Keratinocyte (primary cell): ENCODE measurements around the gene COL8A1. TPM values are rescaled to one million over a fixed set of nuclear protein-coding genes. Genes with fewer than 3 reads are reported as not detected.

Source experiments
- DNase-seq: peaks from one replicate; pipeline ENCODE4 v3.0.0-alpha.2; 2011; ENCODE audit warnings: low read depth, missing footprints, low spot score
- FAIRE-seq: peaks from 2 replicates; lab custom pipeline; 2011; peaks lifted over from hg19 to GRCh38; lab: Jason Lieb, UNC
- H2AFZ ChIP-seq: 2 replicates; pipeline ENCODE4 v1.6.0; 2012; ENCODE audit warnings: low read length, control low read depth, inconsistent platforms; ENCODE audit not compliant: control insufficient read depth
- H3K27ac ChIP-seq: 2 replicates; pipeline ENCODE4 v1.5.1; 2011; ENCODE audit warnings: low read length; ENCODE audit not compliant: control insufficient read depth, insufficient read depth
- H3K27me3 ChIP-seq: 3 replicates; pipeline ENCODE4 v1.6.0; 2011; ENCODE audit warnings: low read length; ENCODE audit not compliant: control insufficient read depth, insufficient read depth; ENCODE audit errors: extremely low read depth
- H3K36me3 ChIP-seq, 2 experiments: 2 replicates in 1 of 2; 3 replicates in 1 of 2; pipeline ENCODE4 v1.5.1; 2011; ENCODE audit warnings: low read length in 2 of 2, mild to moderate bottlenecking in 1 of 2; ENCODE audit not compliant: control insufficient read depth in 2 of 2, insufficient read depth in 2 of 2; ENCODE audit errors: extremely low read depth in 1 of 2
- H3K4me1 ChIP-seq: 3 replicates; pipeline ENCODE4 v1.5.1; 2011; ENCODE audit warnings: low read length; ENCODE audit not compliant: control insufficient read depth, insufficient read depth; ENCODE audit errors: extremely low read depth
- H3K4me2 ChIP-seq: 3 replicates; pipeline ENCODE4 v1.6.0; 2011; ENCODE audit warnings: low read depth, low read length; ENCODE audit not compliant: control insufficient read depth, insufficient read depth; ENCODE audit errors: extremely low read depth
- H3K4me3 ChIP-seq, 3 experiments: fragments of 200-600 bp in 1 of 3; sonication (generic) in 1 of 3; 2 replicates in 2 of 3; 3 replicates in 1 of 3; pipeline ENCODE4 v1.5.1; 2011 to 2016; ENCODE audit warnings: low read length in 3 of 3, mild to moderate bottlenecking in 3 of 3, control low read depth in 2 of 3, inconsistent platforms in 1 of 3, low read depth in 1 of 3, mixed read lengths in 1 of 3, mixed run types in 1 of 3, moderate library complexity in 1 of 3; ENCODE audit not compliant: control insufficient read depth in 2 of 3, insufficient read depth in 2 of 3; ENCODE audit errors: extremely low read depth in 1 of 3
- H3K79me2 ChIP-seq: 2 replicates; pipeline ENCODE4 v1.6.0; 2012; ENCODE audit warnings: low read length; ENCODE audit not compliant: control insufficient read depth, insufficient read depth
- H3K9ac ChIP-seq: 3 replicates; pipeline ENCODE4 v1.6.0; 2011; ENCODE audit warnings: low read length; ENCODE audit not compliant: control insufficient read depth, insufficient read depth; ENCODE audit errors: extremely low read depth
- H3K9me1 ChIP-seq: 3 replicates; pipeline ENCODE4 v1.6.0; 2011; ENCODE audit warnings: low read length; ENCODE audit not compliant: control insufficient read depth, insufficient read depth; ENCODE audit errors: extremely low read depth
- H3K9me3 ChIP-seq: 2 replicates; pipeline ENCODE4 v1.5.1; 2012; ENCODE audit warnings: low read depth, low read length; ENCODE audit not compliant: control insufficient read depth
- H4K20me1 ChIP-seq: 3 replicates; pipeline ENCODE4 v1.6.0; 2011; ENCODE audit warnings: low read length; ENCODE audit not compliant: control insufficient read depth, insufficient read depth; ENCODE audit errors: extremely low read depth
- EZH2 ChIP-seq: IDR thresholded peaks from one replicate; pipeline ENCODE4 v1.6.1; 2012; ENCODE audit warnings: inconsistent platforms, mild to moderate bottlenecking, low read length, moderate library complexity
- dilution Hi-C: fragments of 300-500 bp; cut with MboI; formaldehyde crosslinking; loops from one replicate; pipeline ENCODE4 v1.7.0; 2020; ENCODE audit warnings: low sequenced_read_pairs; ENCODE audit not compliant: extremely low pct_ligation_motif_present
- polyA plus RNA-seq, 5 experiments: library from polyadenylated mRNA; depleted of rRNA in 3 of 5; stranded (reverse) in 3 of 5; stranded (forward) in 1 of 5; unstranded in 1 of 5; fragments of >200 nt; gene quantifications; 1 replicate in 1 of 5; 2 replicates in 3 of 5; 3 replicates in 1 of 5; pipeline versions ENCODE4 v1.2.1 to v1.2.3, GENCODE V29; 2011 to 2012; ENCODE audit warnings: missing spikeins in 2 of 5, low read depth in 1 of 5, low replicate concordance in 1 of 5
- TF ChIP-seq, protein P1 (sequence below), 3 experiments: IDR thresholded peaks in 1 of 3; conservative IDR thresholded peaks in 1 of 3; optimal IDR thresholded peaks in 1 of 3; 2 replicates in 2 of 3; 3 replicates in 1 of 3; pipeline versions ENCODE3 to v1.5.1; 2011; ENCODE audit warnings: low read length in 3 of 3, mild to moderate bottlenecking in 3 of 3, moderate library complexity in 2 of 3, control low read depth in 1 of 3, inconsistent platforms in 1 of 3; ENCODE audit not compliant: insufficient read depth in 2 of 3; ENCODE audit errors: extremely low read depth in 1 of 3

The COL8A1 gene
- polyA plus RNA-seq, 1 donor (not counting 4 experiments of a cell fraction or from before 2014, with no cell fraction given) = 102 TPM

DNA sequence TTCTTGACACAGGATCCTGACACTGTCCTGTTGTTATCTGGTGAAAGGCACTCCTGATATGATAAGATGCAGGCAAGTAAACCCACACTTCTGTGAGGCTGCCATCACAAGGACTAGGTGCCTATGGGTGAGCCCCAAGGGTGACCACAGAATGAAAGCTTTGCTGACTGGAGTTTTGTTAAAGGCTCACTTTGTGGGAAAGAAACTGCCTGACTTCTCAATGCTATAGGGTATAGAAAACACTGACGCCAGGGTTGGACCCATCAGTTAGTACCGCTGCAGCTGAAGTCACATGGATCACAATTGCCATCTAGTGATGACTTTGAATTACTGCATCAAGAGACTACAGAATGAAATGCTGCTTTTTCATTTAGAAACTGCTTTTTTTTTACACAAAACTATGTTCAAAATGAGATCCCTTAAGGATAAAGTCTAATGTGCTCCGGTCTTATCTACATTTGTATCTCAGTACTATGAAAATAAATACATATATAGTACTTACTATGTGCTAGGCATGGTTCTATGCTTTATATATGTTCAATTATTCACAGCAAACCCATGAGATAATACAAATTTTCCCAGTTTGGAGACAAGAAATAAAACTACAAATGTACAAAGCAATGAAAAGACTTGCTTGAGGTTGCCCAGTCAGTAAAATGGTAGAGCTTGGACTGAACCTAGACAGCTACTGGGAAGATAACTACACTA lies 115.0 kb downstream of the COL8A1 start:
- no peak overlapping the region for H3K4me3 ChIP-seq
- H3K36me3 ChIP-seq = no peaks in the 10 kb centered on the region
- H3K9me1 ChIP-seq = no peaks in the 10 kb centered on the region
- no peaks in the 10 kb centered on the region for H4K20me1 ChIP-seq
- H3K4me1 ChIP-seq = peaks cover 21% of the 10 kb centered on the region
- no peaks in the 10 kb centered on the region for H3K27me3 ChIP-seq
- dilution Hi-C loops = loop anchor here (25.0 kb wide), 1 partner anchor 741 kb away; no protein-coding TSS in a partner anchor
- FAIRE-seq (peak; percentile 94), DNase-seq (no peak)
- H2AFZ ChIP-seq = no peak overlapping the region
- H3K27ac ChIP-seq = no peak overlapping the region
- H3K9ac ChIP-seq = no peak overlapping the region
- no peaks in the 10 kb centered on the region for H3K79me2 ChIP-seq
- no peak for TF ChIP-seq EZH2
- TF ChIP-seq, protein P1, sequence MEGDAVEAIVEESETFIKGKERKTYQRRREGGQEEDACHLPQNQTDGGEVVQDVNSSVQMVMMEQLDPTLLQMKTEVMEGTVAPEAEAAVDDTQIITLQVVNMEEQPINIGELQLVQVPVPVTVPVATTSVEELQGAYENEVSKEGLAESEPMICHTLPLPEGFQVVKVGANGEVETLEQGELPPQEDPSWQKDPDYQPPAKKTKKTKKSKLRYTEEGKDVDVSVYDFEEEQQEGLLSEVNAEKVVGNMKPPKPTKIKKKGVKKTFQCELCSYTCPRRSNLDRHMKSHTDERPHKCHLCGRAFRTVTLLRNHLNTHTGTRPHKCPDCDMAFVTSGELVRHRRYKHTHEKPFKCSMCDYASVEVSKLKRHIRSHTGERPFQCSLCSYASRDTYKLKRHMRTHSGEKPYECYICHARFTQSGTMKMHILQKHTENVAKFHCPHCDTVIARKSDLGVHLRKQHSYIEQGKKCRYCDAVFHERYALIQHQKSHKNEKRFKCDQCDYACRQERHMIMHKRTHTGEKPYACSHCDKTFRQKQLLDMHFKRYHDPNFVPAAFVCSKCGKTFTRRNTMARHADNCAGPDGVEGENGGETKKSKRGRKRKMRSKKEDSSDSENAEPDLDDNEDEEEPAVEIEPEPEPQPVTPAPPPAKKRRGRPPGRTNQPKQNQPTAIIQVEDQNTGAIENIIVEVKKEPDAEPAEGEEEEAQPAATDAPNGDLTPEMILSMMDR (optimal IDR thresholded peaks at IDR 0.05 in 1 of 3, IDR thresholded peaks at IDR 0.05 in 1 of 3, conservative IDR thresholded peaks at IDR 0.05 in 1 of 3; ENCODE audit: extremely low read depth in 1 of 3, insufficient read depth in 2 of 3, low read length in 3 of 3) = peak; percentile 70 to 79 (median 75)
- no peaks in the 10 kb centered on the region for H3K9me3 ChIP-seq
- H3K4me2 ChIP-seq = no peak overlapping the region

DNA sequence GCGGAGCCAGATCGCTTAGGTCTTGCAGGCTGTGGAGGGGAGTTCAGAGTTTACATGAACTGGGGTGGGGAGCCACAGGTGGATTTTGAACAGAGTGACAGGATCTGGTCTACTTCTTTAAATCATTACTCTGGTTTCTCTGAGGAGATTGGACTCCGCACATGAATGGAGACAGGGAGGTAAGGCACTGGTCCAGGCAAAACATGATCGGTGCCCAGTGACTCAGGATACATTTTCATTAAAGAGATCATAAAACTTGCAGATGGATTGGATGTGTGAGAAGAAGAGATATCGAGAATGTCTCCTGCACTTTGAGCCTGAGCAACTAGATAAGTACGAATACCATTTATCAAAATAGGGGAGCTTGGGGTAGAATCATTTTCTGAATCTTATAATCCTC lies 117.4 kb downstream of the COL8A1 start:
- DNase-seq = no peak
- Histone ChIP-seq H3K27me3 (no peaks in the 10 kb centered on the region), H3K79me2 (no peaks in the 10 kb centered on the region), H3K27ac (no peak overlapping the region), H3K4me2 (no peak overlapping the region), H3K4me1 (peaks cover 21% of the 10 kb centered on the region), H2AFZ (no peak overlapping the region), H3K9me3 (no peaks in the 10 kb centered on the region), H3K36me3 (no peaks in the 10 kb centered on the region), H3K9ac (no peak overlapping the region), H3K4me3 (no peak overlapping the region), H3K9me1 (no peaks in the 10 kb centered on the region), H4K20me1 (no peaks in the 10 kb centered on the region)
- peak; percentile 5 for FAIRE-seq
- dilution Hi-C loops = loop anchor here (25.0 kb wide), 1 partner anchor 744 kb away; no protein-coding TSS in a partner anchor
- TF ChIP-seq EZH2 = no peak
- TF ChIP-seq, protein P1 (optimal IDR thresholded peaks at IDR 0.05 in 1 of 3, IDR thresholded peaks at IDR 0.05 in 1 of 3, conservative IDR thresholded peaks at IDR 0.05 in 1 of 3; ENCODE audit: extremely low read depth in 1 of 3, insufficient read depth in 2 of 3, low read length in 3 of 3) = no peak
